Measurements from ENCODE around the gene BHLHE40. TPM values are rescaled to one million over a fixed set of nuclear protein-coding genes. Genes with fewer than 3 reads are reported as not detected.

BHLHE40 gene
- total and polyA plus RNA-seq, 2 donors (not counting 1 experiment from before 2014, with no cell fraction given) = 16.7 to 28.4 TPM

- DNase-seq (ENCODE audit: low read depth in 2 of 2) = no peak
- H3K36me3 ChIP-seq (ENCODE audit: control insufficient read depth, insufficient read depth, low read length) = no peaks in the 10 kb centered on the region
- no peak for TF ChIP-seq EZH2 (IDR thresholded peaks at IDR 0.05; ENCODE audit: low read length, missing control alignments)
- TF ChIP-seq, protein P1, sequence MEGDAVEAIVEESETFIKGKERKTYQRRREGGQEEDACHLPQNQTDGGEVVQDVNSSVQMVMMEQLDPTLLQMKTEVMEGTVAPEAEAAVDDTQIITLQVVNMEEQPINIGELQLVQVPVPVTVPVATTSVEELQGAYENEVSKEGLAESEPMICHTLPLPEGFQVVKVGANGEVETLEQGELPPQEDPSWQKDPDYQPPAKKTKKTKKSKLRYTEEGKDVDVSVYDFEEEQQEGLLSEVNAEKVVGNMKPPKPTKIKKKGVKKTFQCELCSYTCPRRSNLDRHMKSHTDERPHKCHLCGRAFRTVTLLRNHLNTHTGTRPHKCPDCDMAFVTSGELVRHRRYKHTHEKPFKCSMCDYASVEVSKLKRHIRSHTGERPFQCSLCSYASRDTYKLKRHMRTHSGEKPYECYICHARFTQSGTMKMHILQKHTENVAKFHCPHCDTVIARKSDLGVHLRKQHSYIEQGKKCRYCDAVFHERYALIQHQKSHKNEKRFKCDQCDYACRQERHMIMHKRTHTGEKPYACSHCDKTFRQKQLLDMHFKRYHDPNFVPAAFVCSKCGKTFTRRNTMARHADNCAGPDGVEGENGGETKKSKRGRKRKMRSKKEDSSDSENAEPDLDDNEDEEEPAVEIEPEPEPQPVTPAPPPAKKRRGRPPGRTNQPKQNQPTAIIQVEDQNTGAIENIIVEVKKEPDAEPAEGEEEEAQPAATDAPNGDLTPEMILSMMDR (conservative IDR thresholded peaks at IDR 0.05 in 1 of 2, IDR thresholded peaks at IDR 0.05 in 1 of 2; ENCODE audit: low read depth in 1 of 2, low read length in 2 of 2) = no peak
Observed at GRCh38 chr3:5001135-5001534, 21.9 kb downstream of the BHLHE40 start.

DNA sequence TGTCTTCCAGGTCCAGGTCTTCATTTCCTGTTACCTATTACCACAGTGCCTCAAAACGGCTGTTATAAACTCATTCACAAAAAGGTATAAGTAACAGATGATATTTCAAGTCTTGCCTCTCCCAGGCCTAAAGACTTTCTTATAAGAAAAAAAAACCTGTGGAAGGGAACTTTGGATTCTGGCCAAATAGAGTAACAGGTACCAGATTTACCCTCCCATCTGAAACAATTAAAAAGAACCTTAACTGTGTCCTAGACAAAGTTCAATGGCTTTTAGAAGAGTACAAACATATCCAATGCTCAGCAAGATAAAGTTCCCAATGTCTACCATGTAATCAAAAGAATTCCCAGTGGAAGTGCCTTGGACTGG is 22.6 kb downstream of the BHLHE40 start:
- no peak overlapping the region for H3K4me3 ChIP-seq (replicated peaks in 1 of 4; ENCODE audit: control extremely low read depth in 1 of 4, insufficient read depth in 1 of 4, low read depth in 3 of 4, low read length in 4 of 4)
- H3K4me1 ChIP-seq (ENCODE audit: control insufficient read depth, extremely low read depth, insufficient read depth, low read length) = no peaks in the 10 kb centered on the region
- TF ChIP-seq, protein P1 (conservative IDR thresholded peaks at IDR 0.05 in 1 of 2, IDR thresholded peaks at IDR 0.05 in 1 of 2; ENCODE audit: low read depth in 1 of 2, low read length in 2 of 2) = no peak
- TF ChIP-seq EZH2 (IDR thresholded peaks at IDR 0.05; ENCODE audit: low read length, missing control alignments) = no peak
- H3K4me2 ChIP-seq (ENCODE audit: extremely low read depth, insufficient read depth, low read length) = no peak overlapping the region
- H3K27me3 ChIP-seq (ENCODE audit: control insufficient read depth, insufficient read depth, low read length) = no peaks in the 10 kb centered on the region
- no peak overlapping the region for H3K9ac ChIP-seq (ENCODE audit: insufficient read depth, low read length)
- no peak overlapping the region for H3K27ac ChIP-seq (ENCODE audit: insufficient read depth, low read length)
- no peak for DNase-seq (ENCODE audit: low read depth in 2 of 2)
- no peaks in the 10 kb centered on the region for H4K20me1 ChIP-seq (ENCODE audit: control insufficient read depth, extremely low read depth, insufficient read depth, low read length)
- no peaks in the 10 kb centered on the region for H3K36me3 ChIP-seq (ENCODE audit: control insufficient read depth, insufficient read depth, low read length)
- no peak overlapping the region for H2AFZ ChIP-seq (ENCODE audit: low read length)
- H3K79me2 ChIP-seq (ENCODE audit: control insufficient read depth, insufficient read depth, low read length) = no peaks in the 10 kb centered on the region
- H3K9me3 ChIP-seq (ENCODE audit: control insufficient read depth, insufficient read depth, low read depth, low read length) = no peaks in the 10 kb centered on the region

More at GRCh38 chr3:5001135-5001534, 21.9 kb downstream of the BHLHE40 start:
- H3K4me3 ChIP-seq (replicated peaks in 1 of 4; ENCODE audit: control extremely low read depth in 1 of 4, insufficient read depth in 1 of 4, low read depth in 3 of 4, low read length in 4 of 4) = no peak overlapping the region
- H3K4me2 ChIP-seq (ENCODE audit: extremely low read depth, insufficient read depth, low read length) = no peak overlapping the region
- no peaks in the 10 kb centered on the region for H4K20me1 ChIP-seq (ENCODE audit: control insufficient read depth, extremely low read depth, insufficient read depth, low read length)
- no peak overlapping the region for H3K27ac ChIP-seq (ENCODE audit: insufficient read depth, low read length)
- H3K9me3 ChIP-seq (ENCODE audit: control insufficient read depth, insufficient read depth, low read depth, low read length) = no peaks in the 10 kb centered on the region
- no peak overlapping the region for H3K9ac ChIP-seq (ENCODE audit: insufficient read depth, low read length)
- no peaks in the 10 kb centered on the region for H3K4me1 ChIP-seq (ENCODE audit: control insufficient read depth, extremely low read depth, insufficient read depth, low read length)
- H3K79me2 ChIP-seq (ENCODE audit: control insufficient read depth, insufficient read depth, low read length) = no peaks in the 10 kb centered on the region
- H3K27me3 ChIP-seq (ENCODE audit: control insufficient read depth, insufficient read depth, low read length) = no peaks in the 10 kb centered on the region
- H2AFZ ChIP-seq (ENCODE audit: low read length) = no peak overlapping the region

GRCh38 chr3:5002174-5002870 is 23.1 kb downstream of the BHLHE40 start:
- no peak for DNase-seq (ENCODE audit: low read depth in 2 of 2)

More at GRCh38 chr3:5002174-5002870, 23.1 kb downstream of the BHLHE40 start:
- no peaks in the 10 kb centered on the region for H3K27me3 ChIP-seq (ENCODE audit: control insufficient read depth, insufficient read depth, low read length)
- H3K36me3 ChIP-seq (ENCODE audit: control insufficient read depth, insufficient read depth, low read length) = no peaks in the 10 kb centered on the region
- no peak for TF ChIP-seq EZH2 (IDR thresholded peaks at IDR 0.05; ENCODE audit: low read length, missing control alignments)
- TF ChIP-seq, protein P1 (conservative IDR thresholded peaks at IDR 0.05 in 1 of 2, IDR thresholded peaks at IDR 0.05 in 1 of 2; ENCODE audit: low read depth in 1 of 2, low read length in 2 of 2) = no peak
- no peak overlapping the region for H3K9ac ChIP-seq (ENCODE audit: insufficient read depth, low read length)
- H3K4me2 ChIP-seq (ENCODE audit: extremely low read depth, insufficient read depth, low read length) = no peak overlapping the region
- no peak overlapping the region for H3K4me3 ChIP-seq (replicated peaks in 1 of 4; ENCODE audit: control extremely low read depth in 1 of 4, insufficient read depth in 1 of 4, low read depth in 3 of 4, low read length in 4 of 4)
- H2AFZ ChIP-seq (ENCODE audit: low read length) = no peak overlapping the region
- no peaks in the 10 kb centered on the region for H3K4me1 ChIP-seq (ENCODE audit: control insufficient read depth, extremely low read depth, insufficient read depth, low read length)
- H3K9me3 ChIP-seq (ENCODE audit: control insufficient read depth, insufficient read depth, low read depth, low read length) = no peaks in the 10 kb centered on the region
- H4K20me1 ChIP-seq (ENCODE audit: control insufficient read depth, extremely low read depth, insufficient read depth, low read length) = no peaks in the 10 kb centered on the region
- H3K79me2 ChIP-seq (ENCODE audit: control insufficient read depth, insufficient read depth, low read length) = no peaks in the 10 kb centered on the region
- H3K27ac ChIP-seq (ENCODE audit: insufficient read depth, low read length) = no peak overlapping the region

Data from fibroblast of lung (primary cell).